Measurements from ENCODE around the gene TMEM242.
A peak's percentile ranks its signal among the peaks of the same experiment; 100 is the strongest.

DNA sequence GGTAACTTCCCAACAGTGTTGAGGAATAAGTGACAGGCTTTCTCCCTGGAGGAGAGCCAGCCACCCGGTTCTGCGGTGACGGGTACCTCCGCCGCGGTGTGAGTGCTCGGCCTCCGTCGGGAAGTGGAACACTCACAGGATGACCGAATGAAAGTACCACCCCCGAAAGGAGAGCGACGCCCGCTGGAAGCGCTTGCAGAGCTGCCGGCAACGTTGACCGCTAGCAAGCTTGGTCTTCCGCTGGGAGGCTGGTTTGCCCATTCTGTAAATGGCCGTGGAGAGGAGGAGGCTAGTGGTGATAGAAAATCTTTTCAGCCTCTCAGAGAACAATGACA, 614 bp upstream of the TMEM242 start:
- no peak for TF ChIP-seq POLR2A (IDR thresholded peaks at IDR 0.05)
- TF ChIP-seq, protein P1, sequence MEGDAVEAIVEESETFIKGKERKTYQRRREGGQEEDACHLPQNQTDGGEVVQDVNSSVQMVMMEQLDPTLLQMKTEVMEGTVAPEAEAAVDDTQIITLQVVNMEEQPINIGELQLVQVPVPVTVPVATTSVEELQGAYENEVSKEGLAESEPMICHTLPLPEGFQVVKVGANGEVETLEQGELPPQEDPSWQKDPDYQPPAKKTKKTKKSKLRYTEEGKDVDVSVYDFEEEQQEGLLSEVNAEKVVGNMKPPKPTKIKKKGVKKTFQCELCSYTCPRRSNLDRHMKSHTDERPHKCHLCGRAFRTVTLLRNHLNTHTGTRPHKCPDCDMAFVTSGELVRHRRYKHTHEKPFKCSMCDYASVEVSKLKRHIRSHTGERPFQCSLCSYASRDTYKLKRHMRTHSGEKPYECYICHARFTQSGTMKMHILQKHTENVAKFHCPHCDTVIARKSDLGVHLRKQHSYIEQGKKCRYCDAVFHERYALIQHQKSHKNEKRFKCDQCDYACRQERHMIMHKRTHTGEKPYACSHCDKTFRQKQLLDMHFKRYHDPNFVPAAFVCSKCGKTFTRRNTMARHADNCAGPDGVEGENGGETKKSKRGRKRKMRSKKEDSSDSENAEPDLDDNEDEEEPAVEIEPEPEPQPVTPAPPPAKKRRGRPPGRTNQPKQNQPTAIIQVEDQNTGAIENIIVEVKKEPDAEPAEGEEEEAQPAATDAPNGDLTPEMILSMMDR (IDR thresholded peaks at IDR 0.05) = peak in 1 of 4 donors; percentile 15

All from right lobe of liver (tissue), 4 donors.